Left lung (tissue), 10 donors: ENCODE data around the gene LEMD2. TPM values are rescaled to one million over a fixed set of nuclear protein-coding genes. Genes with fewer than 3 reads are reported as not detected.

Experiments used
- ATAC-seq: fragments of 200-7000 bp; cut with Tn5 transposase; one replicate; pipeline ENCODE4 v1.9.1; 2020; ENCODE audit warnings: moderate library complexity
- DNase-seq, 4 donors: peaks; one replicate each; pipeline ENCODE4 v3.0.0-alpha.2; 2013 to 2020
- H3K27ac ChIP-seq, 2 donors: fragments of 200-600 bp; sonication (generic) in 1 of 2; one replicate each; pipeline versions ENCODE4 v1.5.0 to v1.8.0; 2020 to 2021
- H3K27me3 ChIP-seq, 2 donors: fragments of 200-600 bp; sonication (generic) in 1 of 2; one replicate each; pipeline versions ENCODE4 v1.5.0 to v1.8.0; 2020 to 2021
- H3K36me3 ChIP-seq, 2 donors: fragments of 200-600 bp; sonication (generic) in 1 of 2; one replicate each; pipeline versions ENCODE4 v1.5.0 to v1.8.0; 2020 to 2021
- H3K4me1 ChIP-seq, 2 donors: fragments of 200-600 bp; one replicate each; pipeline ENCODE4 v1.8.0; 2021
- H3K4me3 ChIP-seq, 2 donors: fragments of 200-600 bp; sonication (generic) in 1 of 2; one replicate each; pipeline versions ENCODE4 v1.5.0 to v1.8.0; 2020 to 2021; ENCODE audit warnings: mild to moderate bottlenecking in 1 of 2
- H3K9me3 ChIP-seq, 2 donors: fragments of 200-600 bp; sonication (generic) in 1 of 2; one replicate each; pipeline versions ENCODE4 v1.5.0 to v1.8.0; 2020 to 2021
- CTCF ChIP-seq, 2 donors: fragments of 200-600 bp; sonication (generic) in 1 of 2; IDR thresholded peaks; one replicate each; pipeline versions ENCODE4 v1.5.0 to v1.8.0; 2021; ENCODE audit warnings: antibody characterized with exemption in 2 of 2
- intact Hi-C, 2 donors: fragments of 100-400 bp; cut with DNase I; formaldehyde crosslinking; loops; one replicate each; pipeline versions ENCODE4 v1.11.2 to v1.14.2; 2022
- polyA plus RNA-seq, 6 donors: library from polyadenylated mRNA; unstranded; fragments of 120-200 nt; gene quantifications; one replicate each; pipeline ENCODE4 v1.2.1, GENCODE V29; 2013; ENCODE audit not compliant: insufficient read length in 6 of 6
- total RNA-seq, 2 donors: library from RNA; stranded (reverse); fragmentation: NEBNext Ultra II Directional; extraction: Animal tissue kit (Norgen Biotek cat#: 25700); gene quantifications; one replicate each; pipeline ENCODE4 v1.2.1, GENCODE V29; 2021
- donor health status: DM: no; HTN: yes; CAD: no.
- donor health status: DM: no; HTN: no; CAD: no.

LEMD2 gene
- total and polyA plus RNA-seq, 8 donors: 47.9 to 80.7 (median 69.6) TPM

- H3K4me1 ChIP-seq: no peaks in the 10 kb centered on the region
Measured at GRCh38 chr6:33752646-33753015, 36.3 kb downstream of the LEMD2 start.

GRCh38 chr6:33751771-33752645 is 36.9 kb downstream of the LEMD2 start:
- ATAC-seq (no peak), DNase-seq (no peak)
- Histone ChIP-seq H3K4me1 (no peaks in the 10 kb centered on the region), H3K27ac (no peak overlapping the region), H3K27me3 (no peaks in the 10 kb centered on the region), H3K36me3 (no peaks in the 10 kb centered on the region), H3K4me3 (no peak overlapping the region), H3K9me3 (no peaks in the 10 kb centered on the region)
- TF ChIP-seq CTCF (IDR thresholded peaks at IDR 0.05): no peak
- intact Hi-C loops: no loop called here

More at GRCh38 chr6:33752646-33753015, 36.3 kb downstream of the LEMD2 start:
- H3K27me3 ChIP-seq: no peaks in the 10 kb centered on the region
- ATAC-seq: no peak
- no peaks in the 10 kb centered on the region for H3K9me3 ChIP-seq
- no peak for DNase-seq
- intact Hi-C loops: no loop called here
- no peak overlapping the region for H3K4me3 ChIP-seq
- TF ChIP-seq CTCF (IDR thresholded peaks at IDR 0.05): no peak
- H3K27ac ChIP-seq: no peak overlapping the region
- no peaks in the 10 kb centered on the region for H3K36me3 ChIP-seq

- no peaks in the 10 kb centered on the region for H3K4me1 ChIP-seq
Measured at GRCh38 chr6:33750244-33750991, 38.5 kb downstream of the LEMD2 start.

GRCh38 chr6:33749401-33749800 is 39.5 kb downstream of the LEMD2 start:
- no peaks in the 10 kb centered on the region for H3K27me3 ChIP-seq
- H3K4me1 ChIP-seq: peaks cover 5% of the 10 kb centered on the region in 2 donors
- H3K9me3 ChIP-seq: no peaks in the 10 kb centered on the region
- H3K4me3 ChIP-seq: no peak overlapping the region
- H3K36me3 ChIP-seq: no peaks in the 10 kb centered on the region
- DNase-seq (no peak), ATAC-seq (no peak)
- no peak overlapping the region for H3K27ac ChIP-seq
- no peak for TF ChIP-seq CTCF (IDR thresholded peaks at IDR 0.05)
- intact Hi-C loops: no loop called here

More at GRCh38 chr6:33750244-33750991, 38.5 kb downstream of the LEMD2 start:
- no peaks in the 10 kb centered on the region for H3K36me3 ChIP-seq
- H3K27me3 ChIP-seq: no peaks in the 10 kb centered on the region
- peak in 1 of 4 donors; percentile 44 for DNase-seq
- no peak overlapping the region for H3K4me3 ChIP-seq
- intact Hi-C loops: no loop called here
- TF ChIP-seq CTCF (IDR thresholded peaks at IDR 0.05): no peak
- no peak overlapping the region for H3K27ac ChIP-seq
- peak; percentile 24 for ATAC-seq
- no peaks in the 10 kb centered on the region for H3K9me3 ChIP-seq

- Histone ChIP-seq H3K27ac (no peak overlapping the region), H3K9me3 (no peaks in the 10 kb centered on the region), H3K4me1 (peaks cover 7 to 11% of the 10 kb centered on the region in 2 donors), H3K27me3 (no peaks in the 10 kb centered on the region), H3K36me3 (no peaks in the 10 kb centered on the region), H3K4me3 (no peak overlapping the region)
- intact Hi-C loops: no loop called here
- DNase-seq (no peak), ATAC-seq (no peak)
- no peak for TF ChIP-seq CTCF (IDR thresholded peaks at IDR 0.05)
Measured at GRCh38 chr6:33748841-33749240, 40.1 kb downstream of the LEMD2 start.
